AG20443 (cell line): ENCODE measurements around the gene PCNX4.

Experiments
- DNase-seq: peaks from one replicate; pipeline ENCODE4 v3.0.0; 2012; ENCODE audit warnings: low spot score, mixed read lengths

PCNX4 gene

DNA sequence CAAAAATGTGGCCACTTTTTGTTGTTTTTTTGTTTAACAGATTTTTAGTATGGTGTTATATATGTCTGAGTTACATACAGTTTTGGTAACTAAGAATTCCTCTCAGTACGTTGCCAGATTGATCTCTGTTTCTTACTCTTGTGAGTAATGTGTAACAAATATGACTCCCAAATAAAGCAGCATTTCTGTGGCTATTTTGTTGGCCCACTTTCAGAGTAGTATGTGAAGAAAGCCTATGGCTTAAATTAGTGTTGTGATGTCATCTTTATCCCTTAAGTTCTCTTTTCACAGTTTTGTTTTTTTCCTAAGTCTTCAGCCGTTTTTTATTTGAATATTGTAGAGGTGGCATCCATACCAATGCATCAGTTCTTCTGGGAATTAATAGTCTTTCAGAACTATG, 10.7 kb downstream of the PCNX4 start:
- peak; percentile 42 for DNase-seq

DNA sequence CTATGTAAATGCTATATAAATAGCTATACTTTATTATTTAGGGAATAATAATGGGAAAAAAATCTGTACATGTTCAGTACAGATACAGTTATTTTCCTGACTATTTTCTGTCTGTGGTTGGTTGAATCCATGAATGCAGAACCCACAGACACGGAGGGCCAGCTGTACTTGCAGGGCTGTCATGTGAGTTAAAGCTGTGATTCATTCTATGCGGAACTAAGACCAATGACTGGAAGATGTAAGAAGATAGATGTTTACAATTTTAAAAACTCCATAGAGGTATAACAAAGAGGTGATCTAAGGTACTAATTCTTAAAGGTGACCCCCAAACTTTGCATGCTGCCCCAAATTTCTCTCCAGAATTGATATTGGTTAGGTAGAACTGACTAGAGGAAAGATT, 14.6 kb downstream of the PCNX4 start:
- DNase-seq, result peak; percentile 49

DNA sequence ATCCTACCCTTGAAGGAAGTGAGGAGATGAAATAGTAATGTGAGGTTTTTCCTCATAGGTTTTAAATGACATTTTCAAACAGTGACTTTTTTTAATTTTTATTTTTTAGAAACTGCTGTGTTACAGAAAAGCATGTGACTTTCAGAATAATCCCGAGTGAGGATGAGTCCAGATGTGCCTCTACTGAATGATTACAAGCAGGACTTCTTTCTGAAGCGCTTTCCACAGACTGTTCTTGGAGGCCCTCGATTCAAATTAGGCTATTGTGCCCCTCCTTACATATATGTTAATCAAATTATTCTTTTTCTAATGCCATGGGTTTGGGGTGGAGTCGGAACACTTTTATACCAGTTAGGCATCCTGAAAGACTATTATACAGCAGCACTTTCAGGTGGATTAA, 15.8 kb downstream of the PCNX4 start:
- no peak for DNase-seq

DNA sequence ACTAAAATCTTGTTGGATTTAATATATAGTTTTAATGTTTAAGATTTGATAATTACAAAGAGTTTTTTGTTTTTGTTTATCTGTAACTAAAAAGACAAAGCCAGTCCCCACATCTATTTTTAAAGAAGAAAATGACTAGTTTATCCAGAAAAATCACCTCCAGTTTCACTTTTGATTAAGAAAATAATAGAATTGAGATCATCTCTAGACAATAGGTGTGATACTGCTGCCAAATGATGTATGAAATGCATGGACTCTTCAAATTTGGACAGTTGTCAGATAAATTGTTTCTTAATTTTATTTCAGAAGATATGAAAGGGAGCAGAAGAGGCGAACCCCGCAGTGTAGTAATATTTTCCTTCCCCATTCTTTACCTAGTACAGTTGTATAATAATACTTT, 20.0 kb downstream of the PCNX4 start:
- no peak for DNase-seq

GRCh38 chr14:60114881-60115280, 23.2 kb downstream of the PCNX4 start:
- DNase-seq, result no peak

DNA sequence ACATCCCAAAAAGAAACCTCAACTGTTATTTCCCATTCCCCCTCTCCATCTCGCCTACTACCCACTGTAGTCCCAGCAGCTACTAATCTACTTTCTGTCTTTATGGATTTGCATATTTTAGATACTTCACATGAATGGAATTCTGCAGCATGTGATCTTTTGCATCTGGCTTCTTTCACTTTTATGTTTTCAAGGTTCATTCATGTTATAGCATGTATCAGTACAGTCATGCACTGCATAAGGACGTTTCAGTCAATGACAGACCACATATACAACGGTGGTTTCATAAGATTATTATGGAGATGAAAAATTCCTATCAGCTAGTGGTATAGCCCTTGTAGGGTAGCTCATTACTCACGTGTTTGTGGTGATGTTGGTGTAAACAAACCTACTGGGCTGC, 24.5 kb downstream of the PCNX4 start:
- no peak for DNase-seq

DNA sequence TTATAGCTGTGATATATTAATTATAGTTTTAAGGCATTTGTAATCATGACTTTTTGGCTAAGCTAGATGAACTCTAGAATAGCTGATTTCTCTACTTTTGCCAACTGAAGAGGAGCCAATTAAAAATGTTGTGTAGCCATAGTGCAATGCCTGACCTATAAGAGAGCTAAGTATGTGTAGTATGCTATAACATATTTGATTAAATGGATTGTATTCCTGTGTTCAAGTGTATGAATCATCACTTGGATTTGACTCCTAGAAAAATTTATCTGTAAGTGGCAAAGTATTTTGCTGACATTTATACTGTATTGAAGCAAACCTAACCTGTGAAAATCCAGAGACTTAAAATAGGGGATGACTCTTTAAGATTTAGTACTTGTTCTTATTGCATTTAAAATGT, 34.2 kb downstream of the PCNX4 start:
- DNase-seq, result no peak

- DNase-seq, result no peak
These were observed 41.8 kb downstream of the PCNX4 start for GRCh38 chr14:60133487-60133886.

GRCh38 chr14:60134702-60135101, 43.0 kb downstream of the PCNX4 start:
- no peak for DNase-seq

- peak; percentile 93 for DNase-seq
These were observed 60.0 kb downstream of the PCNX4 start for GRCh38 chr14:60151715-60152114.

GRCh38 chr14:60153991-60154390, 62.3 kb downstream of the PCNX4 start:
- no peak for DNase-seq

GRCh38 chr14:60154671-60155070, 62.9 kb downstream of the PCNX4 start:
- DNase-seq, result no peak

GRCh38 chr14:60160422-60160821, 68.7 kb downstream of the PCNX4 start:
- no peak for DNase-seq

DNA sequence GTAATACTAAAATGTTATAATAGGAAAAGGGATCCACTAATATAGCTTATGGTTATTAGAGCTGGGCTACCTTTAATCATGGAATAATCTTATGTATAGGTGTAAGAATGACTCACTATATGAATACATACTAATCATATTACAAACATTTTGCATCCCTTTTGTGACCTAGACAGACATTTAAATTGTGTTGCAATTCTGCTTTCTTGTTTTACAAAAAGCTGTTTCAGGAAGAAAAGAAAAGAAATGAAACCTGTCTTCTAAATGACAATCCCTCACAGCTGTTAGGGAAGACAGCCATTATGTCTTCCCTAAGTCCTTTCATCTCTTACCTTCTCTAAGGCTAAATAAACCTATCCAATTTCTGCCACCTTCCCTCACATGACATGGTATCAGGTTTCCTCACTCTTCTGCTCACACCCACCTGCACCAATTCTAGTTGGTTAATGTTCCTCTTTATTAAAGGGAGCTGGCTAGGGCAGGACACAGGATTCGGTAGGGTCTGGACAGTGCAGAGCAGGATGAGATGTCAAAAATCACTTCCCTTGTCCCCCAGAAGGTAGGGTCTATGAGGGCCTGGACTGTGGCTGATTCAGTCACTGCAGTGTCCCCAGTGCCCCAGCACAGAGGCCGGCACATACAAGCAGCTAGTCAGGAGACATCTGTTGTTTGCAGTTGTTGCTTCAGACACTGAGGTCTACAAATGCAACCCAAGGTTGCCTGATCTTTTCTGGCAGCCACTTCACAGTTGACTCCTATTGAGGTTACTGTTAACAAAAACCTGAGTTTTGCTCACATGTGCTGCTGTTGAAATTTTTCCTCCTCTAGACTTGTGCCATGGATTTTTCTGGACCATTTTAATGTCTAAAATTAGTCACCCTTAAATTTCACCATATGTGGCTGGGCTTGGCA, 69.7 kb downstream of the PCNX4 start:
- peak; percentile 20 for DNase-seq

- no peak for DNase-seq
These were observed 72.0 kb downstream of the PCNX4 start for GRCh38 chr14:60163693-60164092.

- no peak for DNase-seq
These were observed 72.6 kb downstream of the PCNX4 start for GRCh38 chr14:60164404-60164711.

GRCh38 chr14:60164712-60165546, 73.2 kb downstream of the PCNX4 start, which contains the start of gene DHRS7:
DHRS7 (minus strand) TSS chr14:60165398; CDS start chr14:60165309, 89 bp downstream.
- DNase-seq, result peak; percentile 96

GRCh38 chr14:60165547-60165876, 73.8 kb downstream of the PCNX4 start:
- DNase-seq, result no peak

DNA sequence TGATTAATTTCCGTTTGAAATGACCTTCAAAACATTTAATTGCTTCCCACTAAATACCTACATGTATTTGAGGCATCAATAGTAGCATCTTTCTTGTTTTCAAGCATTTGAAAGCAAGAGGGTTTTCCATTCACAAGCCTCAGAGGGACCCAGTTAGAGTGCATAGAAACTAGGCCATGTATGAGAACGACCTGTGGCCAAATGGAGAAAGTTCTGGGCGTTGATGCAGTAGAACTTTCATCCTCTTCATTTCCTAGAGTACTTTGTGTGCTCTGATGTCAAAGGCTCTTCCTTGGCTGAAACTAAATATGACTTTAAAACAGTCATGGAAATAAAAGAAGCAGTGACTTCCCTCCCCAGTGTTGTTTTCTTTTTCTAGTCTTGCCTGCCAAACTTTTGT, 74.4 kb downstream of the PCNX4 start:
- DNase-seq, result no peak

GRCh38 chr14:60169722-60170121, 78.0 kb downstream of the PCNX4 start:
- no peak for DNase-seq

- no peak for DNase-seq
These were observed 79.2 kb downstream of the PCNX4 start for GRCh38 chr14:60170948-60171347.

DNA sequence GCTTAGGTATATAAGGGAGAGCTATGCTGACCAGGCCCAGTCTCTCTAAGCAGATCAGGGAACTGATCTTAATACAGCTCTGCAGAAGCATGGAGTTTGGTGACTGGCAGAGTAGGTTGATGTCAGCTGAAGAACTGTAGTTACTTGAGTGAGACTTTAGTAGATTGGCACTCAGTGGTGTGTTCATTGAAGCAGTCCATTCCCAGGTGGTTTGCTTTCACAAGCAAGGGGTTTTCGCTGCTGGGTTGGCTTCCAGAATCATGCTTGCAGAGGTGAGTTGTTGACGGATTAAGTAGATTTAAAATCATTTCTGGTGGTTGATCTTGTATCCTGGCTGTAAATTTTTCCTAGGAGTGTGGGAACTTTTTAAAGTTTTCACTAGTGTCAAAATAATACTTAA, 80.0 kb downstream of the PCNX4 start:
- no peak for DNase-seq
